HEK293 (cell line): Measurements from ENCODE around the gene MARCHF9.
A peak's percentile ranks its signal among the peaks of the same experiment; 100 is the strongest.

ENCODE experiments used
- GLI4 ChIP-seq: fragments of 450-650 bp; formaldehyde crosslinking; IDR thresholded peaks from 2 replicates; pipeline ENCODE4 v1.5.1; 2016; ENCODE audit warnings: missing biosample characterization, missing genetic modification characterization
- GLIS1 ChIP-seq: fragments of 450-650 bp; formaldehyde crosslinking; IDR thresholded peaks from 2 replicates; pipeline ENCODE4 v1.5.1; 2016; ENCODE audit warnings: missing biosample characterization, missing genetic modification characterization
- KLF7 ChIP-seq: fragments of 450-650 bp; formaldehyde crosslinking; IDR thresholded peaks from 2 replicates; pipeline ENCODE4 v1.5.1; 2016; ENCODE audit warnings: missing biosample characterization, missing genetic modification characterization, borderline replicate concordance
- SETDB1 ChIP-seq: IDR thresholded peaks from one replicate; pipeline ENCODE4 v1.6.1; 2017; ENCODE audit warnings: mild to moderate bottlenecking, low read length, moderate library complexity, mixed read lengths; ENCODE audit not compliant: insufficient read length
- SP2 ChIP-seq: fragments of 450-650 bp; formaldehyde crosslinking; IDR thresholded peaks from 2 replicates; pipeline ENCODE4 v1.5.1; 2016; ENCODE audit warnings: missing biosample characterization, missing genetic modification characterization
- ZFHX2 ChIP-seq: fragments of 450-650 bp; formaldehyde crosslinking; conservative IDR thresholded peaks from 2 replicates; pipeline ENCODE4 v1.5.1; 2016; ENCODE audit warnings: missing biosample characterization, missing genetic modification characterization
- ZNF10 ChIP-seq: fragments of 450-650 bp; formaldehyde crosslinking; IDR thresholded peaks from 2 replicates; pipeline ENCODE4 v1.5.1; 2017; ENCODE audit warnings: missing biosample characterization, missing genetic modification characterization
- ZNF112 ChIP-seq: fragments of 450-650 bp; formaldehyde crosslinking; IDR thresholded peaks from 2 replicates; pipeline ENCODE4 v1.5.0; 2017; ENCODE audit warnings: missing biosample characterization, missing genetic modification characterization
- ZNF133 ChIP-seq: fragments of 450-650 bp; formaldehyde crosslinking; IDR thresholded peaks from 2 replicates; pipeline ENCODE4 v1.5.1; 2016; ENCODE audit warnings: missing biosample characterization, missing genetic modification characterization
- ZNF24 ChIP-seq: fragments of 450-650 bp; formaldehyde crosslinking; IDR thresholded peaks from 2 replicates; pipeline ENCODE4 v1.5.1; 2016; ENCODE audit warnings: missing biosample characterization, missing genetic modification characterization
- ZNF302 ChIP-seq: fragments of 450-650 bp; formaldehyde crosslinking; IDR thresholded peaks from 2 replicates; pipeline ENCODE4 v1.5.1; 2016; ENCODE audit warnings: missing biosample characterization, missing genetic modification characterization, low read depth
- ZNF37A ChIP-seq: fragments of 450-650 bp; IDR thresholded peaks from 2 replicates; pipeline ENCODE4 v1.5.1; 2018; ENCODE audit warnings: missing biosample characterization, missing genetic modification characterization
- ZNF549 ChIP-seq: fragments of 450-650 bp; IDR thresholded peaks from 2 replicates; pipeline ENCODE4 v1.5.1; 2018; ENCODE audit warnings: missing biosample characterization, missing genetic modification characterization, mild to moderate bottlenecking, inconsistent platforms, moderate library complexity
- ZNF558 ChIP-seq: fragments of 450-650 bp; formaldehyde crosslinking; IDR thresholded peaks from 2 replicates; pipeline ENCODE4 v1.5.1; 2016; ENCODE audit warnings: missing biosample characterization, missing genetic modification characterization
- ZNF561 ChIP-seq: fragments of 450-650 bp; IDR thresholded peaks from 2 replicates; pipeline ENCODE4 v1.5.1; 2018; ENCODE audit warnings: missing biosample characterization, missing genetic modification characterization, borderline replicate concordance
- ZNF585B ChIP-seq: fragments of 450-650 bp; formaldehyde crosslinking; IDR thresholded peaks from 2 replicates; pipeline ENCODE4 v1.5.1; 2016; ENCODE audit warnings: missing biosample characterization, missing genetic modification characterization
- ZNF600 ChIP-seq: fragments of 450-650 bp; formaldehyde crosslinking; IDR thresholded peaks from 2 replicates; pipeline ENCODE4 v1.5.1; 2016; ENCODE audit warnings: missing biosample characterization, missing genetic modification characterization
- ZNF624 ChIP-seq: fragments of 450-650 bp; formaldehyde crosslinking; IDR thresholded peaks from 2 replicates; pipeline ENCODE4 v1.5.1; 2017; ENCODE audit warnings: missing biosample characterization, missing genetic modification characterization
- ZNF654 ChIP-seq: fragments of 450-650 bp; formaldehyde crosslinking; IDR thresholded peaks from 2 replicates; pipeline ENCODE4 v1.5.1; 2016; ENCODE audit warnings: low read depth, missing biosample characterization, missing genetic modification characterization
- ZNF664 ChIP-seq: fragments of 450-650 bp; formaldehyde crosslinking; IDR thresholded peaks from 2 replicates; pipeline ENCODE4 v1.5.1; 2016; ENCODE audit warnings: missing biosample characterization, missing genetic modification characterization
- ZNF692 ChIP-seq: fragments of 450-650 bp; formaldehyde crosslinking; IDR thresholded peaks from 2 replicates; pipeline ENCODE4 v1.5.1; 2016; ENCODE audit warnings: missing biosample characterization, missing genetic modification characterization
- ZNF768 ChIP-seq: fragments of 450-650 bp; formaldehyde crosslinking; IDR thresholded peaks from 2 replicates; pipeline ENCODE4 v1.5.1; 2018; ENCODE audit warnings: missing biosample characterization, mild to moderate bottlenecking, missing genetic modification characterization
- ZNF837 ChIP-seq: fragments of 450-650 bp; formaldehyde crosslinking; IDR thresholded peaks from 2 replicates; pipeline ENCODE4 v1.5.1; 2016; ENCODE audit warnings: missing biosample characterization, missing genetic modification characterization
- TF ChIP-seq, protein P1 (sequence below): fragments of 450-650 bp; formaldehyde crosslinking; IDR thresholded peaks from 2 replicates; pipeline ENCODE4 v1.5.1; 2016; ENCODE audit warnings: missing biosample characterization, missing genetic modification characterization, low read depth
- TF ChIP-seq, protein P2 (sequence below): fragments of 450-650 bp; formaldehyde crosslinking; IDR thresholded peaks from 2 replicates; pipeline ENCODE4 v1.5.1; 2017; ENCODE audit warnings: missing biosample characterization, missing genetic modification characterization
- TF ChIP-seq, protein P3 (sequence below): fragments of 450-650 bp; IDR thresholded peaks from 2 replicates; pipeline ENCODE4 v1.5.1; 2018; ENCODE audit warnings: missing biosample characterization, mild to moderate bottlenecking, missing genetic modification characterization
- TF ChIP-seq, protein P4 (sequence below): fragments of 450-650 bp; formaldehyde crosslinking; IDR thresholded peaks from 2 replicates; pipeline ENCODE4 v1.5.1; 2016; ENCODE audit warnings: missing biosample characterization, missing genetic modification characterization
- TF ChIP-seq, protein P5 (sequence below): fragments of 450-650 bp; formaldehyde crosslinking; optimal IDR thresholded peaks from 2 replicates; pipeline ENCODE3; 2016; ENCODE audit warnings: missing biosample characterization, mild to moderate bottlenecking, missing genetic modification characterization

MARCHF9 gene

DNA sequence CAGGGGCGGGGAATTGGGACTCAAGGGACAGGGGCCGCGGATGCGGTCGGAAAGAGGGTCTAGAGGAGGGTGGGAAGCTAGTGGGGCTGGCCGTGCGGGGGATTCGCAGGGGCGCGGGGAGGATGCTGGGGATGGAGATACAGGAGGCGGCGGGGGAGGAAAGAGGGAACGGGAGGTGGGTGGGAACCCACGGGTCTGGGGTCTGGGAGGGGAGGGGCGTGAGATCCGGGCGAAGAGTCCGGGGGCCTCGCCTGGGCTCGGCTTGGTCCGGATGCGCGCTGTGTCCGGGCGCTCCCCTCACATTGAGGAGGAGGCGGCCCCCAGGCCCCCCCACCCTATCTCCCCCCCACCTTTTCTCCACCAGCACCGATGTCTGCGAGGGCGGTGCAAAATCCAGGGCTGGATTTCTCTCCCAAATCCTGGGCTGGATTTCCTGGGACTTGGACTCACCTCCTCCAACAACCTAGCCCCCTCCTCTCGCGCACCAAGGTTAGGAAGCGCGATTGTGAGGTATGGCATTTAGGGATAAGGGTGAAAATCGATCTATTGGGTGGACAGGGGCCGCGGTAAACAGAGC, 16.2 kb upstream of the MARCHF9 start, which contains the start of gene AGAP2 (continued):
- TF ChIP-seq, protein P1, sequence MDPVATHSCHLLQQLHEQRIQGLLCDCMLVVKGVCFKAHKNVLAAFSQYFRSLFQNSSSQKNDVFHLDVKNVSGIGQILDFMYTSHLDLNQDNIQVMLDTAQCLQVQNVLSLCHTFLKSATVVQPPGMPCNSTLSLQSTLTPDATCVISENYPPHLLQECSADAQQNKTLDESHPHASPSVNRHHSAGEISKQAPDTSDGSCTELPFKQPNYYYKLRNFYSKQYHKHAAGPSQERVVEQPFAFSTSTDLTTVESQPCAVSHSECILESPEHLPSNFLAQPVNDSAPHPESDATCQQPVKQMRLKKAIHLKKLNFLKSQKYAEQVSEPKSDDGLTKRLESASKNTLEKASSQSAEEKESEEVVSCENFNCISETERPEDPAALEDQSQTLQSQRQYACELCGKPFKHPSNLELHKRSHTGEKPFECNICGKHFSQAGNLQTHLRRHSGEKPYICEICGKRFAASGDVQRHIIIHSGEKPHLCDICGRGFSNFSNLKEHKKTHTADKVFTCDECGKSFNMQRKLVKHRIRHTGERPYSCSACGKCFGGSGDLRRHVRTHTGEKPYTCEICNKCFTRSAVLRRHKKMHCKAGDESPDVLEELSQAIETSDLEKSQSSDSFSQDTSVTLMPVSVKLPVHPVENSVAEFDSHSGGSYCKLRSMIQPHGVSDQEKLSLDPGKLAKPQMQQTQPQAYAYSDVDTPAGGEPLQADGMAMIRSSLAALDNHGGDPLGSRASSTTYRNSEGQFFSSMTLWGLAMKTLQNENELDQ (tag by site-specific recombination) = no peak
- TF ChIP-seq ZNF549 (tag by site-specific recombination) (no peak), ZNF585B (no peak), ZNF561 (tag by site-specific recombination) (no peak), ZNF558 (tag by site-specific recombination) (peak; percentile 37; the same call in 1 of the 2 replicates), GLIS1 (tag by site-specific recombination) (peak; percentile 48; the same call in 1 of the 2 replicates), ZNF624 (tag by site-specific recombination) (no peak), ZNF37A (tag by site-specific recombination) (no peak), ZNF768 (tag by site-specific recombination) (no peak), ZNF600 (tag by site-specific recombination) (no peak), GLI4 (tag by site-specific recombination) (no peak), ZNF692 (tag by site-specific recombination) (0 out of 2 replicates have a peak, but pooled peaks have one; percentile 65), SETDB1 (no peak), ZNF837 (tag by site-specific recombination) (no peak), SP2 (tag by site-specific recombination) (peak; percentile 61), ZNF654 (no peak), ZNF133 (tag by site-specific recombination) (no peak), ZNF24 (tag by site-specific recombination) (0 out of 2 replicates have a peak, but pooled peaks have one; percentile 35), ZNF664 (tag by site-specific recombination) (no peak), ZNF302 (tag by site-specific recombination) (no peak), KLF7 (tag by site-specific recombination) (0 out of 2 replicates have a peak, but pooled peaks have one; percentile 9), ZNF112 (tag by site-specific recombination) (no peak), ZNF10 (tag by site-specific recombination) (no peak), ZFHX2 (tag by site-specific recombination) (peak; percentile 97)
- TF ChIP-seq, protein P2, sequence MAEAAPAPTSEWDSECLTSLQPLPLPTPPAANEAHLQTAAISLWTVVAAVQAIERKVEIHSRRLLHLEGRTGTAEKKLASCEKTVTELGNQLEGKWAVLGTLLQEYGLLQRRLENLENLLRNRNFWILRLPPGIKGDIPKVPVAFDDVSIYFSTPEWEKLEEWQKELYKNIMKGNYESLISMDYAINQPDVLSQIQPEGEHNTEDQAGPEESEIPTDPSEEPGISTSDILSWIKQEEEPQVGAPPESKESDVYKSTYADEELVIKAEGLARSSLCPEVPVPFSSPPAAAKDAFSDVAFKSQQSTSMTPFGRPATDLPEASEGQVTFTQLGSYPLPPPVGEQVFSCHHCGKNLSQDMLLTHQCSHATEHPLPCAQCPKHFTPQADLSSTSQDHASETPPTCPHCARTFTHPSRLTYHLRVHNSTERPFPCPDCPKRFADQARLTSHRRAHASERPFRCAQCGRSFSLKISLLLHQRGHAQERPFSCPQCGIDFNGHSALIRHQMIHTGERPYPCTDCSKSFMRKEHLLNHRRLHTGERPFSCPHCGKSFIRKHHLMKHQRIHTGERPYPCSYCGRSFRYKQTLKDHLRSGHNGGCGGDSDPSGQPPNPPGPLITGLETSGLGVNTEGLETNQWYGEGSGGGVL (tag by site-specific recombination) = peak; percentile 83
- TF ChIP-seq, protein P3, sequence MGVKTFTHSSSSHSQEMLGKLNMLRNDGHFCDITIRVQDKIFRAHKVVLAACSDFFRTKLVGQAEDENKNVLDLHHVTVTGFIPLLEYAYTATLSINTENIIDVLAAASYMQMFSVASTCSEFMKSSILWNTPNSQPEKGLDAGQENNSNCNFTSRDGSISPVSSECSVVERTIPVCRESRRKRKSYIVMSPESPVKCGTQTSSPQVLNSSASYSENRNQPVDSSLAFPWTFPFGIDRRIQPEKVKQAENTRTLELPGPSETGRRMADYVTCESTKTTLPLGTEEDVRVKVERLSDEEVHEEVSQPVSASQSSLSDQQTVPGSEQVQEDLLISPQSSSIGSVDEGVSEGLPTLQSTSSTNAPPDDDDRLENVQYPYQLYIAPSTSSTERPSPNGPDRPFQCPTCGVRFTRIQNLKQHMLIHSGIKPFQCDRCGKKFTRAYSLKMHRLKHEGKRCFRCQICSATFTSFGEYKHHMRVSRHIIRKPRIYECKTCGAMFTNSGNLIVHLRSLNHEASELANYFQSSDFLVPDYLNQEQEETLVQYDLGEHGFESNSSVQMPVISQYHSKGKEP (tag by site-specific recombination) = 0 out of 2 replicates have a peak, but pooled peaks have one; percentile 57
- TF ChIP-seq, protein P4, sequence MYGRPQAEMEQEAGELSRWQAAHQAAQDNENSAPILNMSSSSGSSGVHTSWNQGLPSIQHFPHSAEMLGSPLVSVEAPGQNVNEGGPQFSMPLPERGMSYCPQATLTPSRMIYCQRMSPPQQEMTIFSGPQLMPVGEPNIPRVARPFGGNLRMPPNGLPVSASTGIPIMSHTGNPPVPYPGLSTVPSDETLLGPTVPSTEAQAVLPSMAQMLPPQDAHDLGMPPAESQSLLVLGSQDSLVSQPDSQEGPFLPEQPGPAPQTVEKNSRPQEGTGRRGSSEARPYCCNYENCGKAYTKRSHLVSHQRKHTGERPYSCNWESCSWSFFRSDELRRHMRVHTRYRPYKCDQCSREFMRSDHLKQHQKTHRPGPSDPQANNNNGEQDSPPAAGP = peak; percentile 72; the same call in 1 of the 2 replicates
- TF ChIP-seq, protein P5, sequence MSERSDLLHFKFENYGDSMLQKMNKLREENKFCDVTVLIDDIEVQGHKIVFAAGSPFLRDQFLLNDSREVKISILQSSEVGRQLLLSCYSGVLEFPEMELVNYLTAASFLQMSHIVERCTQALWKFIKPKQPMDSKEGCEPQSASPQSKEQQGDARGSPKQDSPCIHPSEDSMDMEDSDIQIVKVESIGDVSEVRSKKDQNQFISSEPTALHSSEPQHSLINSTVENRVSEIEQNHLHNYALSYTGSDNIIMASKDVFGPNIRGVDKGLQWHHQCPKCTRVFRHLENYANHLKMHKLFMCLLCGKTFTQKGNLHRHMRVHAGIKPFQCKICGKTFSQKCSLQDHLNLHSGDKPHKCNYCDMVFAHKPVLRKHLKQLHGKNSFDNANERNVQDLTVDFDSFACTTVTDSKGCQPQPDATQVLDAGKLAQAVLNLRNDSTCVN (tag by site-specific recombination) = peak; percentile 20
